CD4-positive, alpha-beta memory T cell (primary cell): ENCODE results near the gene PAX7. TPM values are rescaled to one million over a fixed set of nuclear protein-coding genes. Genes with fewer than 3 reads are reported as not detected.

Experiments
- CTCF ChIA-PET: fragments of 350-600 bp; sonication (Branson Sonifier 250); formaldehyde crosslinking; loops from one replicate; lab custom pipeline; 2021; ENCODE audit warnings: inconsistent platforms; ENCODE audit not compliant: partially characterized antibody; lab: Charles Lee
- POLR2A ChIA-PET: fragments of 350-600 bp; sonication (Branson Sonifier 250); formaldehyde crosslinking; loops from one replicate; lab custom pipeline; 2021; ENCODE audit not compliant: partially characterized antibody; lab: Charles Lee
- DNase-seq, 5 donors: peaks; one replicate each; pipeline versions ENCODE4 v3.0.0 to v3.0.0-alpha.2; 2020 to 2022; ENCODE audit warnings: mixed read lengths in 1 of 5
- H3K27ac ChIP-seq: one replicate; pipeline ENCODE4 v1.7.0; 2013; ENCODE audit warnings: low read depth, low read length
- H3K27me3 ChIP-seq: 2 replicates; pipeline ENCODE4 v1.7.0; 2013; ENCODE audit warnings: mild to moderate bottlenecking, low read length, moderate library complexity; ENCODE audit not compliant: insufficient read depth
- H3K36me3 ChIP-seq: 2 replicates; pipeline ENCODE4 v1.7.0; 2013; ENCODE audit warnings: mild to moderate bottlenecking, low read length, moderate library complexity; ENCODE audit not compliant: insufficient read depth
- H3K4me1 ChIP-seq: 2 replicates; pipeline ENCODE4 v1.7.0; 2013; ENCODE audit warnings: mild to moderate bottlenecking, low read length, moderate library complexity; ENCODE audit not compliant: insufficient read depth
- H3K4me3 ChIP-seq, 2 donors: one replicate each; pipeline ENCODE4 v1.7.0; 2013; ENCODE audit warnings: low read length in 2 of 2, mild to moderate bottlenecking in 1 of 2
- H3K9me3 ChIP-seq, 2 donors: one replicate each; pipeline ENCODE4 v1.7.0; 2013; ENCODE audit warnings: low read length in 2 of 2, control low read depth in 1 of 2; ENCODE audit not compliant: control insufficient read depth in 1 of 2
- H3K27ac Mint-ChIP-seq, 7 donors: one replicate each; pipeline ENCODE4 v1.8.0; 2020 to 2021; ENCODE audit warnings: mixed read lengths in 7 of 7, mild to moderate bottlenecking in 6 of 7, inconsistent platforms in 3 of 7, moderate library complexity in 3 of 7
- H3K27me3 Mint-ChIP-seq, 2 donors: one replicate each; pipeline ENCODE4 v1.8.0; 2020 to 2021; ENCODE audit warnings: mixed read lengths in 2 of 2
- H3K36me3 Mint-ChIP-seq, 2 donors: one replicate each; pipeline ENCODE4 v1.8.0; 2020 to 2021; ENCODE audit warnings: mixed read lengths in 2 of 2, inconsistent platforms in 1 of 2, mild to moderate bottlenecking in 1 of 2
- H3K4me1 Mint-ChIP-seq, 4 donors: one replicate each; pipeline ENCODE4 v1.8.0; 2020 to 2021; ENCODE audit warnings: mixed read lengths in 4 of 4, mild to moderate bottlenecking in 1 of 4
- H3K4me3 Mint-ChIP-seq, 8 donors: one replicate each; pipeline ENCODE4 v1.8.0; 2020 to 2021; ENCODE audit warnings: mixed read lengths in 8 of 8, mild to moderate bottlenecking in 7 of 8, moderate library complexity in 6 of 8, inconsistent platforms in 3 of 8
- H3K9me3 Mint-ChIP-seq, 8 donors: one replicate each; pipeline ENCODE4 v1.8.0; 2020 to 2021; ENCODE audit warnings: mixed read lengths in 8 of 8, mild to moderate bottlenecking in 5 of 8, inconsistent platforms in 3 of 8, moderate library complexity in 1 of 8
- intact Hi-C: fragments of 100-400 bp; cut with micrococcal nuclease; formaldehyde crosslinking; loops from one replicate; pipeline ENCODE4 v1.15.1; 2023
- polyA plus RNA-seq, 2 donors: library from polyadenylated mRNA; unstranded; fragments of 300-500 nt; fragmentation: Illumina TruSeq; gene quantifications; one replicate each; pipeline ENCODE4 v1.2.3, GENCODE V29; 2021
- total RNA-seq, 2 experiments: library from RNA; stranded (reverse); gene quantifications; one replicate each; pipeline ENCODE4 v1.2.3, GENCODE V29; 2021

The PAX7 gene
- total and polyA plus RNA-seq, 4 experiments from 2014 or later, result not detected

DNA sequence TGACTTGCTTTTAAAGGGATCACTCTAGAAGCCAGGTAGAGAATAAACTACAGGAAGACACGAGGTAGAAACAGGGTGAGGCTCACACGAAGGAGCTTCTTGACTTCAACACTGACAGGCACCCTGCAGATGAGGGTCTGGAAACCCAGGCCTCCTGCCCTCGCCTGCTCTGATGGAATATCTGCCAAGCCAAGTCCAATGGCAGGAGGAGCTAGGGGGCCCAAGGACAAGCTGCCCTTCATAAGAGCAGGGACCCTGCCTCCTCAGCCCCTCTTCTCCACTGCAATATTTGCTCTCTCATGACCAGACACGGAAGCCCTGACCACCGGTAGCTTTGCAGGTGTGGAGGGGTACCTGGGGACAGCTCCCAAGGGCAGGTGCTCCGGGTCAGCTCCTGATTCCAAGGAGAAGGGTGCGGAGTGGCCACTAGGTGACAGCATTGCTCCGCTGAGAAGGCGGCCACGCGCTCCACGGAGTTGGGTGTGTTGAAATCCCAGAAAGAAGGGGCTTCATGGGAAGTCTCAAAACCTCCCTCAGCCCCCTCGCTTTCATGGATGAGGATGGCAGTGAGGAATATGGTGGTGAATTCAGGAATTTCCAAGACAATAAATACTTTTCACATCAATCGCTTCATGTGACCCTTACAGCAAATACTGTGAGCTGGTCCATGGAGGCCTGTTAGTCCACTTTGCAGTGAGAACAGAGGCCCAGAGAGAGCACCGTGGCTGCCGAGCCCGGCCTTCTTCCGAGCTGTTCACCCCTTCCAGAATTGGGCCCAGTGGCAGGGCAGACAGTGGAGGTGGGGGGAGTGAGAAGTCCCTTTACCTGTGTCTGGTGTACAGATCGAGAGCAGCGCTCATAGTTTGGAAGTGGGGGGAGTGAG, 33.2 kb upstream of the PAX7 start:
- intact Hi-C loops, result no loop called here
- H3K36me3 Mint-ChIP-seq, result no peaks in the 10 kb centered on the region
- no peak overlapping the region for H3K27ac Mint-ChIP-seq
- H3K9me3 Mint-ChIP-seq, result peaks cover 0 to 2% (median 0%) of the 10 kb centered on the region in 8 donors
- Histone ChIP-seq H3K27ac (no peak overlapping the region), H3K9me3 (no peaks in the 10 kb centered on the region), H3K36me3 (no peaks in the 10 kb centered on the region), H3K4me3 (no peak overlapping the region), H3K4me1 (no peaks in the 10 kb centered on the region), H3K27me3 (peaks cover 3% of the 10 kb centered on the region)
- peaks cover 13 to 29% of the 10 kb centered on the region in 2 donors for H3K27me3 Mint-ChIP-seq
- CTCF ChIA-PET, result interaction anchor here (0.7 to 5.4 kb wide), 12 partner anchors 8 to 277 kb away, joined by 3 to 51 read pairs (median 5); no protein-coding TSS in a partner anchor
- H3K4me3 Mint-ChIP-seq, result no peak overlapping the region
- peak in 4 of 5 donors; percentile 25 to 36 (median 30) for DNase-seq
- POLR2A ChIA-PET, result no interaction called here
- H3K4me1 Mint-ChIP-seq, result no peaks in the 10 kb centered on the region

GRCh38 chr1:18599086-18599485, 31.6 kb upstream of the PAX7 start:
- H3K27ac Mint-ChIP-seq, result no peak overlapping the region
- CTCF ChIA-PET, result interaction anchor here (3.2 to 5.4 kb wide), 2 partner anchors 82 to 276 kb away, joined by 19 to 51 read pairs; no protein-coding TSS in a partner anchor
- no peaks in the 10 kb centered on the region for H3K4me1 ChIP-seq
- no peaks in the 10 kb centered on the region for H3K4me1 Mint-ChIP-seq
- H3K36me3 Mint-ChIP-seq, result no peaks in the 10 kb centered on the region
- H3K27me3 ChIP-seq, result peaks cover 3% of the 10 kb centered on the region
- H3K4me3 Mint-ChIP-seq, result no peak overlapping the region
- intact Hi-C loops, result no loop called here
- H3K27ac ChIP-seq, result no peak overlapping the region
- peaks cover 13 to 18% of the 10 kb centered on the region in 2 donors for H3K27me3 Mint-ChIP-seq
- H3K9me3 ChIP-seq, result no peaks in the 10 kb centered on the region
- DNase-seq, result no peak
- H3K36me3 ChIP-seq, result no peaks in the 10 kb centered on the region
- H3K4me3 ChIP-seq, result no peak overlapping the region
- POLR2A ChIA-PET, result no interaction called here
- H3K9me3 Mint-ChIP-seq, result peaks cover 0 to 3% (median 0%) of the 10 kb centered on the region in 8 donors

DNA sequence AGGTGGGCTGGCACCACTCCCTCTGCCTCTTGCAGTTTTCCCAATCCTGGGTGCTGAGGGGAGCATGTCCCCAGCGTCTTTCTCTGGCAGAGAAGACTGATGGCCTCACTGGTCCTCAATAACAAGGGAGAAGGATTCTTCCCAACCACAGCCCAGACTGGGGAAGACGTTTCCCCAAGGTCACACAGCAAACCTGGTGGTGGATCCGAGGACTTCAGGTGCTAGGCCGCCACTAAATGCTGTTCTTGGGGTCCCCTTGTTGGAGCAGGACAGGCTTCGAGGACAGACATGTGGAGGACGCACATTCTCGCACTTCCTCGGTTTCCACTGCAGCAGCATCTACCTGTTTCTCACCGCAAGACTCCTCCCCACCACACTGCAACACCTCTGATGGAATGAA, 30.9 kb upstream of the PAX7 start:
- H3K4me1 ChIP-seq, result no peaks in the 10 kb centered on the region
- peaks cover 10 to 14% of the 10 kb centered on the region in 2 donors for H3K27me3 Mint-ChIP-seq
- H3K36me3 ChIP-seq, result no peaks in the 10 kb centered on the region
- no peak overlapping the region for H3K4me3 Mint-ChIP-seq
- no peak overlapping the region for H3K4me3 ChIP-seq
- H3K9me3 ChIP-seq, result no peaks in the 10 kb centered on the region
- no peaks in the 10 kb centered on the region for H3K36me3 Mint-ChIP-seq
- no peak overlapping the region for H3K27ac ChIP-seq
- intact Hi-C loops, result no loop called here
- DNase-seq, result no peak
- POLR2A ChIA-PET, result no interaction called here
- peaks cover 0 to 4% (median 0%) of the 10 kb centered on the region in 8 donors for H3K9me3 Mint-ChIP-seq
- no peak overlapping the region for H3K27ac Mint-ChIP-seq
- H3K4me1 Mint-ChIP-seq, result no peaks in the 10 kb centered on the region
- CTCF ChIA-PET, result interaction anchor here (0.7 to 5.4 kb wide), 3 partner anchors 18 to 219 kb away, joined by 3 to 51 read pairs (median 4); no protein-coding TSS in a partner anchor
- H3K27me3 ChIP-seq, result peaks cover 3% of the 10 kb centered on the region

GRCh38 chr1:18602533-18603211, 28.0 kb upstream of the PAX7 start:
- H3K27me3 Mint-ChIP-seq, result peaks cover under 1 to 10% of the 10 kb centered on the region in 2 donors
- no peak overlapping the region for H3K27ac ChIP-seq
- intact Hi-C loops, result no loop called here
- H3K4me3 ChIP-seq, result no peak overlapping the region
- no peaks in the 10 kb centered on the region for H3K9me3 ChIP-seq
- H3K9me3 Mint-ChIP-seq, result peaks cover 0 to 3% (median 0%) of the 10 kb centered on the region in 8 donors
- ChIA-PET POLR2A (no interaction called here), CTCF (interaction anchor here (1.5 to 1.6 kb wide), 2 partner anchors 28 to 79 kb away, joined by 4 to 8 read pairs; no protein-coding TSS in a partner anchor)
- no peaks in the 10 kb centered on the region for H3K4me1 Mint-ChIP-seq
- H3K4me1 ChIP-seq, result no peaks in the 10 kb centered on the region
- DNase-seq, result no peak
- no peak overlapping the region for H3K4me3 Mint-ChIP-seq
- H3K36me3 ChIP-seq, result no peaks in the 10 kb centered on the region
- H3K27ac Mint-ChIP-seq, result no peak overlapping the region
- H3K27me3 ChIP-seq, result peaks cover 1% of the 10 kb centered on the region
- H3K36me3 Mint-ChIP-seq, result no peaks in the 10 kb centered on the region

DNA sequence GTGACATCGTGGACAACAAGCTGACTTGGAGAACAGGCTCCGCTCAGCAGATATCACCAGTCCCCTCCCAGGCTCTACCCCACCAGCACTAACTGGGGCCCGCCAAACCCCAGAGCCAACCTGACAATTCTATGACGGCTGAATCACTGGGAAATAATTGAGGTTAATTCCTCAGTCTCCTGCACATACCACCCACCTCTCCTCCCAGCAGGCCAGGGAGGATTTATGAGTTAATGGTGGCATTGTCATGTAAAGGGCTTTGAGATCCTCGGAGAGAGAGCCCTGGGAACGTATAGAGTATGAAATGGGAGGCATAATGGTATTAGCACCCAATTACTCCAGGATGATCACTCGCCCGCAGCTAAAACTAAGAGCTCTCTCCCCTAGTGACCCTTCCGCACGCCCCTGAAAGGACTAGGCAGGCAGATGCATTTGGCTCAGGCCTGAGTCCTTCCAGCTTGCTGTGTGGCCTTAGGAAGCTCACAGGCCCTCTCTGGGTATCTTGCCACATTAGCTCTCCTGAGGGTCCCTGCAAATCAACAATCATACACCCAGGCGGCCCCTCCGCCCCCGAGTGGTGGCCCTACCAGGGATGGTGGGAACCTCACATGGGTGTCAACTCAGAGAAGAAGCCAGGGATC, 27.3 kb upstream of the PAX7 start:
- intact Hi-C loops, result no loop called here
- Mint-ChIP-seq H3K36me3 (no peaks in the 10 kb centered on the region), H3K4me3 (no peak overlapping the region), H3K27me3 (peaks cover 0 to 12% of the 10 kb centered on the region in 2 donors), H3K9me3 (peaks cover 0 to 2% (median 0%) of the 10 kb centered on the region in 8 donors), H3K4me1 (no peaks in the 10 kb centered on the region), H3K27ac (no peak overlapping the region)
- ChIA-PET POLR2A (no interaction called here), CTCF (interaction anchor here (1.4 to 1.6 kb wide), 3 partner anchors 9 to 78 kb away, joined by 4 to 8 read pairs (median 4); no protein-coding TSS in a partner anchor)
- H3K27ac ChIP-seq, result no peak overlapping the region
- H3K27me3 ChIP-seq, result no peaks in the 10 kb centered on the region
- H3K4me3 ChIP-seq, result no peak overlapping the region
- no peaks in the 10 kb centered on the region for H3K9me3 ChIP-seq
- DNase-seq, result no peak
- H3K36me3 ChIP-seq, result no peaks in the 10 kb centered on the region
- no peaks in the 10 kb centered on the region for H3K4me1 ChIP-seq

DNA sequence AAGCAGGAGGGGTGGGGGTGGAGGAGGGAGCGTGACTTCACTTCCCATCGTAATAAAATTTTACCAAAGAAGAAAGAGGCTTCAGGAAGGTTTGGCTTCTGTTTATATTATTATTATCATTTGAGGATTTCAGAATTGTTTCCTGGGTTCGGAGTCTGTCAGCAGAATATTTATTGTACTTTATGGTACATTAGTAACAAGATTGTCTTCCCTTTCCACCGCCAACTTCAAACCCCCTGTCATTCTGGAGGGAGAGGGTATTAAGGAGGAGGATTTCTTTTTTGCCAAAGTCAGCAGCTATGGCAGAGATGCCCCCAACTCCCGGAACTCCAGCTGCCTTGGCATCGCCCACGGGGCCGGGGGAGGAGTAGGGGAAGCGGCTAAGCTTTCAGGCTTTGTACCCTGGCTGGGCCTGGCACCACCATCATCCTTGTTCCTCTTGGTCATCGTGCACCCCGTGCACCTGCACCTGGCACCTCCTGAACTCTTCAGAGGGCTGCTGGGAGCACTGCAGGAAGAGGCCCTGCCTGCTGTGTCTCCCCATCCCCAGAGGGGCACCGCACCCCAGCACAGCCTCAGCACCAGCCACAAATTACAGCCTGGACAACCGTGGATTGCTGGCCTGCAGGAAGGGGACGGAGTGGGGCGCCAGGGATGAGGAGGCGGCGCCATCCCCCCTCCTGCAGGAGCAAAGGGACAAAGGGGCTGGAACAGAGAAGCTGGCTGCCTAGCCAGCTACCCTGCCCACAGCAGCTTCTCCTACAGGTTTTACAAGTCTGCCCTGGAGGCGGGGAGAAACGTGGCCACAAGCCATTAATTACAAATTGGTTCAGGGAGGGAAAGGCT, 24.0 kb upstream of the PAX7 start:
- H3K4me1 Mint-ChIP-seq, result no peaks in the 10 kb centered on the region
- H3K4me1 ChIP-seq, result no peaks in the 10 kb centered on the region
- no peaks in the 10 kb centered on the region for H3K27me3 ChIP-seq
- H3K36me3 Mint-ChIP-seq, result no peaks in the 10 kb centered on the region
- ChIA-PET CTCF (interaction anchor here (0.7 kb wide), 1 partner anchor 269 kb away, joined by 4 read pairs; no protein-coding TSS in a partner anchor), POLR2A (no interaction called here)
- peaks cover 0 to 4% (median 0%) of the 10 kb centered on the region in 8 donors for H3K9me3 Mint-ChIP-seq
- H3K27me3 Mint-ChIP-seq, result peaks cover 5 to 13% of the 10 kb centered on the region in 2 donors
- H3K27ac Mint-ChIP-seq, result no peak overlapping the region
- no peak for DNase-seq
- no peak overlapping the region for H3K4me3 ChIP-seq
- H3K27ac ChIP-seq, result no peak overlapping the region
- intact Hi-C loops, result no loop called here
- H3K4me3 Mint-ChIP-seq, result no peak overlapping the region
- H3K36me3 ChIP-seq, result no peaks in the 10 kb centered on the region
- H3K9me3 ChIP-seq, result no peaks in the 10 kb centered on the region
